SKM-1 treated with dmso at 0.1 percent for 144 hours (cell line): ENCODE data around the gene GPR37.

Experiments used
- DNase-seq: peaks from one replicate; lab custom pipeline; 2025; ENCODE audit not compliant: unreplicated experiment; lab: John Stamatoyannopoulos, UW

Gene GPR37

DNA sequence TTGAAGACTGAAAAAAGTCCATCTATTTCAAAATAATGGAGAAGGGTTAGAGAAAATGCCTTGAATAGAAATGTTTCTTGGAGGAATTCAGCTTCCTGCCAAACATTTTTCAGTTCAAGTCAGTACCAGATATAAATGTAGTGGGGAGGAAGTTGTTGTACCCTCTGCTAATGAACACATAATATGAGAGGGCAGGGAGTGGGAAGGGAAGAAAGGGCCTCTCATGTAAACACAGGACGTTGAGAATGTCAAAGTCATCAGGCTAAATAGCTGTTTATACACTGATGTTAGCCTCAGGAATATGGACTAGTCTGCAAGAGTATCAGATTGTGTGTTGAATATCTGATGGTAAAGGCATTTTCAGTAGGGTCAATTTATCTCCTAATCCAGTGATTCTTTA is 37.0 kb downstream of the GPR37 start:
- no peak for DNase-seq

DNA sequence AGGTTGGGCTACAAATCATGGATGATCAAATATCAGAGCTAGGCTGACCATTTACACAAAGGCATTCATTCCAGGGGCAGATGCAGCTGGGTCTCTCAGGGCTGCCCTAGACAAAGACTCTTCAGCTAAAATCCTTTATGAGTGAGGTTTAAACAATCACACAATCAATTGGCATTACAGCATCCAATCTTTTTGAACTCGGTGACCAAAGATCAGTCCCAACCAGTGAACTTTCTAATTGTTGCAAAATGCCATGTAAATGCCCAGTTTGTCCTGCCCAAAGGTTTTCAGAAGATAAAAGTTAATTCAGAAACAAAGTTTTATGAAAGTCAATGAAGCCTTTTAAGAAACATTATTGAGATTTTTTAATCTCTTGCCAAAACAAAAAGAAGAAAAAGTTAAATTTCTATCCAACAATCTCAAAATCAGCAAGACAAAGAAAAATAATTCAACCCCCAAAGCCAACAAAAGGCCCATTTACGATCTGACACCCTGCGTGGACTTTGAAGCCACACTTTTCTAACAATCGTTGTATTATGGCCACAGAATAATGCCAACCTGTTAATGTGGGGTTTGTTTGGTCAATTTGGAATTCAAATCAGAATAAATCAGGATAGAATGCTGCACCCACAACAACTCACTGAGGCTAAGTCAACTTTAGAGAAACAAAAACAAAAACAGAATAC is 40.9 kb downstream of the GPR37 start:
- no peak for DNase-seq

- DNase-seq = no peak
Observed at GRCh38 chr7:124724079-124724478, 41.5 kb downstream of the GPR37 start.

DNA sequence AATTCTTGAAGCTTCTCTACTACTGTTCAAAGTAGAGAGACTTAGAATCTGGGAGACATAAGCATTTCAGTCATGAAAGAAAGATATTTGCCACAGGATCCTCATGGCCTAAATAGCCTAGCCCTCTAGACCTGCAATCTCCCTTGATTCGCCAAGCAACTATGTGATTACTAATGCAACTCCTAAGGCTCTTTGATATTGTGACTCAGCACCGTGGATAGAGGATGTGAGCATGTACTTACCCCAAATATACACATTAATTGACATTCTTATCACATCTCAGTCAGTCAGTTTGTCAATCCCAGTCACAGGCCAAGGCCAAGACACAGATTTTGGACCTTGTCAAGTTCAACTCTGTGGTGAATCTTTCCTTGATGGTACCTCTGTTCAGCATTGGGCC is 42.6 kb downstream of the GPR37 start:
- DNase-seq = no peak

DNA sequence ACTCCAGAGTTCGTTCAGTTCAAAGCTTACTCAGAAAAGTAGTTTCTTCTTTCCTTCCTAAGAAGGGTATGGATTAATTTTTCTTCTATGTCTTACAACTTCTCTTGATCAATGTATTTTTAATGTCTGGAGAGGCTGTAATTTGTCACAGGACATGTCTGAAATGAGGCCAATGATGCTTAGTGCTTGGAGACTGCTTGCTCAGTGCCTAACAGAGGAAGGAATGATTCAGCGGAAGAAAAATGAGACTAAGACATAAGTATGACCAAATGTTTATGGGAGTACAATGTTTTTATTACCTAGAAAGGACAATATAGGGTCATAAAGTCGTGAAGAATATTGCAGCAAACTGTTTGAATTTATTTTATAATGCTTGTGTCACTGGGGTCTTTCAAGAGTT is 43.3 kb downstream of the GPR37 start:
- no peak for DNase-seq

GRCh38 chr7:124720195-124720594 is 45.4 kb downstream of the GPR37 start:
- DNase-seq = no peak

- no peak for DNase-seq
Observed at GRCh38 chr7:124718032-124718766, 47.4 kb downstream of the GPR37 start.

- DNase-seq = no peak
Observed at GRCh38 chr7:124716894-124717293, 48.7 kb downstream of the GPR37 start.

DNA sequence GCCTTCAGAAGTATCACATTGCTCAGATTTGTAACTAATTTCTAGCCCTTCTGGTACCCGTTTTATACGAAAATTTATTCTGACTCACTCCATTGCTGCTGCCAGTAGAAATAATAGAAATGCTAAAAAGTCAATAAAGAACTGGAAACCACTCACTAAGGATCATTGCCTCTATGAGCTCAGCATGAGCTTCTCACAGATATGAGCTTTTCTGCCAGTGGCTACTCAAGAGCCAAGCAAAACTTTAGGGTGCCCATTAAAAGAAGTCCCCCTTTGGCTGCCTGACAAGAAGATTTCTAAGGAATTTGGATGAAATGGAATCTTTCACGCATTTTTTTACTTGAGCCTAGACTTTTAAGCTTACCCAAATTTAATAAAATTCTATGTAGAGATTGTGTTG is 52.5 kb downstream of the GPR37 start:
- DNase-seq = no peak

DNA sequence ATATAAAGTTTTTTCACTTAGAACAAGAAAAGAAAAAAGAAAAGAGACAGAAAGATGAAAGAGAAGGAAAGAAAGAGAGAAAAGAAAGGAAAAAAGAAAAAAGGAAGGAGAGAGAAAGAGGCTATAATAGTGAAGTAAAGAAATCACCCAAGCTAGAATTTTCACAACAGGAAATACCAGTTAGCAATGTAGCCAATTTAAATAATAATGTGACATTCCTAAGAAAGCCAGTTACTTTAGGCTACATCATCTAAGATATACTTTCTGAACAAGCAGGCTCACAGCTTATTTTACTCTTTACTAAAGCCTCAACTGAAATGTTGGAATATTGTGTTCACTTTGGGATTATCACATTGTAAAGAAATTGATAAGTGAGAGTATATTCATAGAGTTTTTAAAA is 53.6 kb downstream of the GPR37 start:
- no peak for DNase-seq

DNA sequence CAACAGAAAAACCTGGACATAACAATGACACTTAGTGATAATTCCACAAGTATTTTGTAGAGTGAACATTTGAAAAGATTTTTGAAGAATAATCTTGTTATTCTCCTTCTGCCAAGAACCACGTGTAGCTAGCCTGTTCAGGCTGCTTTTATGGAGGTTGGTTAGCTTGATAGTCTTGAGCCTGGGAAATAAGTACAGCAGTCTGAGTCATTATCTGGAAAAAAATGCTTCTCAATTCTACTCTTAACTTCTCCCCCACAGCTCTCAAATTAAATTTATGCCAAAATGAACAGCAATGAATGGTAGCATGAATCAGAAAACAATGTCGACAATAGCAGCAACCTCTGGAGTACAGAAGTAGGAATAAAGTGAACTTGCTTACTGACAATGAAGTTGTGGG is 63.2 kb downstream of the GPR37 start:
- no peak for DNase-seq

DNA sequence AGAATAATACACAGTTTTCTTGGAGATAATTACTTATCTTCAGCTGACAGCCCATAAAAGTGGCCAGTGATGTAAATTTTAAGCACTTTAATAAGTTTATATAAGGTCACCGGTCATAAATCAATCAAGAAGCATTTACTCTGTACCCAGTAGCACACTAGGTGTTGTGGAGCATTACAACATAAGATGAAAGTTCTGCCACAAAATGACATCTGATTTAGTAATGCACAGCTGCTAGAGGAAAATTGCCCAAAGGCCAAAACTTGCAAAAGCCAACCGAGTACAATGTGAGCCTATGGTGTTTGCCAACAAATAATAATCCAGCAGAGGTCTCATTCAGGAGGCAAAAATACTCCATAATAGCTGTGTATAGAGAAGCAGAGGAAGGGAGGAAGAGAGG is 63.6 kb downstream of the GPR37 start:
- no peak for DNase-seq

DNA sequence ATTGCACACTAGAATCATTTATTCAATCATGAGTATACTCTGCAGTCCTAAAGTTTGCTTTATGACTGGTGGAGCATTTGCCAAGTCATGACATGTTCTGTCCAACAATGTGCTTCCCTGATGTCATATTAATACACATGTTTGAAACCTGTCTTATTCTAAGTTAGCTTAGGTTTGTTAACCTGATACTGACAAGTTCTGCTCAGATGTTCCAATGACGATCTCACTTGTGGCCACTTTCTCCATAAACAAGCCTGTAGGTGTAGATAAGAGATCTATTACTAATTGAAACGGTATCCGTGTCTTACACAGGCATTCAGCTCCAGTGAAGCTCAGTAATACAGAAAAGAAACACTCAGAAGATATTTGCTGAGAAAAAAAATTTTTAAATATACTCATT is 64.9 kb downstream of the GPR37 start:
- no peak for DNase-seq

GRCh38 chr7:124698964-124699363 is 66.6 kb downstream of the GPR37 start:
- no peak for DNase-seq

DNA sequence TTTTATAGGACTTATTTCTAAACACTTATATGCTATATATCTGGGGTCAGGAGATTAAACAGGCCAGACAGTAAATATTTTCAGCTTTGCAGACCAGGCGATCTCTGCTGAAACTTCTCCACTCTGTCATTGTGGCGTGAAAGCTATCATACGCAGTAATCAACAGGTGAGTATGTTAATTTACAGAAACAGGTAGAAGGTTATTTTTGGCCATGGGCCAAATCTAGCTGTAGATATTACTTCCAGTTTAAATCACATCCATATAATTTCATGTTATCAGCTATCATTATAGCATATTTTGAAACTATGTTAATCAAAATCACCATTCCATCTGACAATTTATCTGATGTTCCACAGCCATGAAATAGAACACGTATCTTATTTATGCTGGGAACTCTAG is 67.8 kb downstream of the GPR37 start:
- no peak for DNase-seq
